HG03045 (cell line): ENCODE results near the gene THEM5.

Experiments
- ATAC-seq: cut with Tn5 transposase; IDR thresholded peaks from one replicate; pipeline ENCODE4 v1.9.1; 2021; ENCODE audit warnings: mild to moderate bottlenecking, moderate library complexity; ENCODE audit not compliant: unreplicated experiment

Gene THEM5

GRCh38 chr1:151803164-151803563 lies 50.3 kb downstream of the THEM5 start:
- ATAC-seq, result no peak

- ATAC-seq, result no peak
These were observed 51.1 kb downstream of the THEM5 start for GRCh38 chr1:151802372-151802771.

DNA sequence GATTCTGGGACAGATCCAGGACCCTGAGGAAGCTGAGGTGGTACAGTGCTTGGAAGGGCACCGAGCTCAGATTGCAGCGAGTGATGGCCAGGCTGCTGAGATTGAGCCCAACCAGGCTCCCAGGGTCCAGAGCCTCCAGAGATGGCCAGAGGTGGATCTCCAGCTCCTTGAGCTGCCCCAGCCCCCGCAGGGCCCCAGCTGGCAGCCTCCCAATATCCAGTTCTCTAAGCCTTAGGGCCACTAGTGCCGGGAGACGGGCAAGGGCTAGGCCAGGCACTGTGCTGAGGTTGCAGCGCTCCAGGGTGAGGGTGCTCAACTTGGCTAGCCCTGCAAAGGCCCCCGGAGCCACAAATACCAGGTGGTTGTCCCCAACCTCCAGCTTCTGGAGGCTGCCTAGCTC lies 51.7 kb downstream of the THEM5 start:
- ATAC-seq, result no peak

DNA sequence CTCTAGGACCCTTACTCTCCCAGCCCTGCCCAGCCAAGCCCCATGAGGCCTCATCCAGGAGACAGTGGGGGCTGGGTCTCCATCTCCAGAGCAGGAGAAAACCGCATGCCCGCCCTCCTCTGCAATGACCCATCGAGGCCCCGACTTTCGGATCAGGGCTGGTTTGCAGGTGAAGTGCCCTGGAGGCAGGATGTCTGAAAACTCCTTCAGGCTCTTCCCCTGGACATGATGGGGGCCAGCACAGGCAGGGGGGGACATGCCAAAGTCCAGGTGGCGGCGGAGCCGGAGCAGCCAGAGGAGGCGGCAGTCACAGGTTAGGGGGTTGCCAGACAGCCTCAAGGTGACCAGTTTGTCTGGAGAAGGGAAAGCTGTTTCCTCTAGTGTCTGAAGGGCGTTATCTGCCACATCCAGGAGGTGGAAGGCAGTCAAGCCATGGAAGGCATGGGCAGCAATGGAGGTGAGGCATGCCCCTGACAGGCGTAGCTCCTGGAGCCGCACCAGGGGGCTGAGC lies 52.1 kb downstream of the THEM5 start:
- ATAC-seq, result no peak

DNA sequence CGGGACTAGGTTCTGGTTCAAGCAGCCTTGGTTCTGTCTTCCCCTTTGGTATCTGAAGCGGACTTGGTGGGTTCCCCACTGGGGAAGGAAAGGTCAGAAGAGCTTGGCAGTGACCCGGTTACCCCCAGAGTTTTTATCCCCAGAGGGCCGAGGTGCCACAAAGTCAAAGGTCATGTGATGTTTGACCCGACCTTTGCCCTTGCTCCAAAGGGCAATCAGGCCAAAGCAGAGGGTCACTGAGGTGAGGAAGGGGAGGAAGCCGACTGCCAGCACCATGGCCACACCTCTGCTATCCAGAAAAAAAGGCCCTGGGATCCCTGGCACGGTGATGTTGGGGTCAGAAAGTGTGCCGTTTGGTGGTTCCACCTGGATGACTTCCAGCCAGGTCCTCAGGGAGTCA lies 52.7 kb downstream of the THEM5 start:
- no peak for ATAC-seq

DNA sequence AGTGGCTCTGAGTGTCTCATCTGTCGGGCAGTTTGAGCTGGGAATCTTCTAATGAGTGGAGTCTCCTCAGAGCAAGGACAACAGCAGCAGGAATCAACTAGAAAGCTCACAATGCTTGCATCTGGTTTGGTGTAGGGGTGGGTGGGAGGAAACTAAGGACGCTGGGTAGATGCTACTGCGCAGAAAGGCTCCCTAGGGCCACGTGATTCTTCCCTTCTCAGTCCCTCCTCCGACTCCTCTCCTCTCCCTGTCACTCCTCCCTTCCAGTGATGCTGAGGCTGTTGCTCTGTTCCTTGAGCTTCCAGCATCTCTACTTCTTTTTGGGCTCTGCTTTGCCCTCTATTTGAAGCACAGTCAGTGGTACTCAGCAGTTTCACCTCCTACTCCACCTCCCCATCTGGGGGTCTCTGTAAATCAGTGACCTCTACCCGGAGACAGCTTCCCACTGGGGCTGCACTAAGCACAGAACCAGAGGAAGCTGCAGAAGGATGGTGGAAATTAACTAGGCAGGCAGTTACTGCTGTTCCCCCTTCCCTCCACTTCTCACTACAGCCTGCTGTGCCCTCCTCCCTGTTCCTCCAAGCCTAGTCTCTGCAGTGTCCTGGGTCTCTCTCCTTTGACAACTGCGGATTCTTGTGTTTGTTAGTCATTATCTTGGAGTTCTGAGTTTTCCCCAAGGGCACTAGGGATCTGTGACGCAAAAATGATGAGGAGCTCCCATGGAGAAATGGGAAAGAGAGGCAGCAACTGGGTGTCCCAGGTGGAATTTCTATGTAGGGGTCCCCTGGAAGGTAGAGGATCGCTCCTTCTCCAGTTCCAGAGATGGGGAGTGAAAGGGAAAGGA lies 54.1 kb downstream of the THEM5 start:
- no peak for ATAC-seq

GRCh38 chr1:151798571-151798970 lies 54.9 kb downstream of the THEM5 start:
- ATAC-seq, result no peak
